Measurements from ENCODE around the gene LZTR1.
"Not testable (repeated sequence)": the region's sequence is repeated elsewhere in the genome, so short reads cannot be mapped to it uniquely, and the experiment has no call there.

Gene LZTR1

GRCh38 chr22:20965888-20966855 lies 15.9 kb upstream of the LZTR1 start:
- no peak for DNase-seq (ENCODE audit: low read depth, low spot score)

GRCh38 chr22:20966883-20967696 lies 15.0 kb upstream of the LZTR1 start, which contains the start of gene AIFM3:
TSS of gene AIFM3 (plus strand) at chr22:20967255. CDS start at chr22:20967945, 690 bp downstream.
- no peak for DNase-seq (ENCODE audit: low read depth, low spot score)

DNA sequence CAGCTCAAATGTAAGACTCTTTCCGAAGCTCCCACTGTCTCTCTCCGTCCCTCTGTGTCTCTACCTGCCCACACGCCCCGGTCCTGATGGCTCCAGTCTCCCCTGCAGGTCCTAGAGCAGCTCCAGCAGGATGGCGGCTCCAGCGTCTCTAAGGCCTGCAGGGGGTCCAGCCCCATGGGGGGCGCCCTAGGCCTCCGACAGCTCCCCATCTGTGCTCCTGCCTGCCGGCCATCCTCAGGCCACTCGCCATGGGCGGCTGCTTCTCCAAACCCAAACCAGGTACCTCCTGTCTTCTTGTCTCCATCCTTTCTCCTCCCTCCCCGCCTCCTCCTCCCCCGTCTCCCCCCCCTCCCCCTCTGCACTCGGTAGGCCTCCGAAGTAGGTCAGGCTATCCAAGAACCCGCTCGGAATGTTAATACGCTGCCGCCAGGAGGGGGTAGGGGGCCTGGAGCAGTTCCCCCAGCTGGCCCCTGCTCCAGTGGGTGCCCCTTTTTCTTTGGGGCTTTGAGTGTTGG lies 14.3 kb upstream of the LZTR1 start:
- DNase-seq (ENCODE audit: low read depth, low spot score), result no peak

DNA sequence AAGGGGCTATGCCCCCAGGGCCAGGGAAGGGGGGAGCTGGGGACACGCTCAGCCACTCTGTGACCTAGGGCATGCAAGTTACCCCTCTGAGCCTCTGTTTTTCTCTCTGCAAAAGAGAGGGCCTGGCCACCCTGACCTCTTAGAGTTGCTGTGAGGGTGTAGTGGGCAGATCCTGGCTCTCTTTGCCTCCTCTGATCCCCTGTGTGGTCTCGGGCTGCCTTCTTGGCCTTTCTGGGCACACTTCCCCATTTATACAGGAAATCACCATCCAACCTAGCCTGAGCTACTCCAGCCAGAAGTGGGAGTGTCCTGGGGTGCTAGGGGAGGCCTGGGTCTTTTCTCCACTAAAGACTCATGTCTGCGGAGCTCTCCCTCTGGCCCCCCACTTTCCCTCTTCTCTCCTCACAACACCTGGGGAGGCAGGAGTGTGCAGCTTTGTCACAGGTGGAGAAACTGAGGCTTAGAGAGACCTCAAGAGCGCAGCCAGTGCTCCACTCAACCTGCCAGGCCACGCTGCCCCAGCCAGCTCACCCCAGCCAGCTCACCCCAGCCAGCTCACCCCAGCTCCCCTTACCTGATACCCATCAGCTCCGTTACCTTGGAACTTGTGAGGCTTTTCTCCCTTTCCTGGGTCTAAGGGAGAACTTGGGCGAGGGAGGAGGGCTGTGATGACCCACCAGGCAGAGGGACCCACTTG lies 13.7 kb upstream of the LZTR1 start:
- DNase-seq (ENCODE audit: low read depth, low spot score), result no peak

- no peak for DNase-seq (ENCODE audit: low read depth, low spot score)
Observed at GRCh38 chr22:20970939-20971657, 11.0 kb upstream of the LZTR1 start.

DNA sequence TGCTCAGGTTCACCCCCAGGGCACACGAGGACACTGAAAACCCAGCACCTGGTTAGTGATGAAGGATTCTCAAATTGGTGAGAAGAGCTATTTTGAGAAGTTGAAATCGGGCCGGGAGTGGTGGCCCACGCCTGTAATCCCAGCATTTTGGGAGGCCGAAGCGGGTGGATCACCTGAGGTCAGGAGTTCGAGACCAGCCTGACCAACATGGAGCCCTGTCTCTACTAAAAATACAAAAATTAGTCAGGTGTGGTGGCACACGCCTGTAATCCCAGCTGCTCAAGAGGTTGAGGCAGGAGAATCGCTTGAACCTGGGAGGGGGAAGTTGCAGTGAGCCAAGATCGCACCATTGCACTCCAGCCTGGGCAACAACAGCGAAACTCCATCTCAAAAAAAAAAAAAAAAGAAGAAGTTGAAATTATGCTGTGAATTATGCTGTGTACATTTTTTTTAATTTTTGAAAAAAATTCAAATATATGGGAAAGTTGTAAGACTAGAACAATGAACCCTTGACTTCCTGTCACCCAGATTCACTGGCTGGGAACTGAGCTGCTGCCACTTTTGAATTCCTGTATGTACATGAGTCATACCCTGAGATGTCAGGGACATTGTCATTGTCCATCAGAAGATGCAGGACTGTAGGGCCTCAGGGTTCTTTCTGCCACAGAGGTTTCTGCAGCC lies 9.9 kb upstream of the LZTR1 start:
- not testable (repeated sequence) for DNase-seq (ENCODE audit: low read depth, low spot score)

- no peak for DNase-seq (ENCODE audit: low read depth, low spot score)
Observed at GRCh38 chr22:20972933-20973577, 9.0 kb upstream of the LZTR1 start.

DNA sequence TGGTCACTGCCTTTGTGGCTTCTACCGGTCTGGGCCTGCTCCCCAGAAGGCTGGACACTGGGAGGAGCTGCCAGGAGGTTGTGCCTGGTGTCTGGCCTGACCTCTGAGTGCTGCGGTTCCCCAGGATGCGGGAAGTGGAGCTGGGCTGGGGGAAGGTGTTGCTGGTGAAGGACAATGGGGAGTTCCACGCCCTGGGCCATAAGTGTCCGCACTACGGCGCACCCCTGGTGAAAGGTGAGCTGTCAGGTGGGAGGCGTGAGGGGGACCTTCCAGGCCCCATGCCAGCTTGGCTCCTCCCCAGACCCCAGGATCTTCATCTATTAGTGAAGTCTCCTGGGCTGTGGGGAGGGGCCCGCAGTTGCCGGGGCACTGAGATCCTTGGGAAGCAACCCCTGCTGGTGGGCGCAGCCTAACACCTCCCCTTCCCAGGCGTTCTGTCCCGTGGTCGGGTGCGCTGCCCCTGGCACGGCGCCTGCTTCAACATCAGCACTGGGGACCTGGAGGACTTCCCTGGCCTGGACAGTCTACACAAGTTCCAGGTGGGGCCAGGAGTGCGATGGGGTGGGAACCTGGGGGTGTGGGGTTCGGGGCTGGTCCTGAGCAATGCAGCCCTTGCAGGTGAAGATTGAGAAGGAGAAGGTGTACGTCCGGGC lies 8.3 kb upstream of the LZTR1 start:
- no peak for DNase-seq (ENCODE audit: low read depth, low spot score)

DNA sequence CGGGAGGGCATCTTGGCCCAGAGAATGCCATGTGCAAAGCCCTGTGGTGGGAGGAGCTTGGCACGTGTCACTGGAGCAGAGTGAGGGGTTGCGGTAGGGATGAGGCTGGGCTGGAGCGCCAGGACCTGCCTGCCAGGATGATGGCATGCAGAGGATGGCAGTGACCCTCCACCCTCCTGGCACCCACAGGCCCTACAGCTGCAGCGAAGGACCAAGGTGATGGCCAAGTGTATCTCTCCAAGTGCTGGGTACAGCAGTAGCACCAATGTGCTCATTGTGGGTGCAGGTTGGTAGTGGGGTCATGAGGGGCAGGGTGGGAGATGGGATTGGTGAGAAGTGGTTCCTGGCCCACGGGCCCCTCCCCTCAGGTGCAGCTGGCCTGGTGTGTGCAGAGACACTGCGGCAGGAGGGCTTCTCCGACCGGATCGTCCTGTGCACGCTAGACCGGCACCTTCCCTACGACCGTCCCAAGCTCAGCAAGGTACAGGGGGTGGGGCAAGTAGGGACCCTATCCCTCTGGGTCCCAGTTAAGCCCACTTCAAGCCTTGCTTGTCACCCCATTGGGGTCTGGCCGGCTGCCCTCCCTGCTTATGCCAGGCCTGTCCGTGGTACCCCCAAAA lies 7.7 kb upstream of the LZTR1 start:
- no peak for DNase-seq (ENCODE audit: low read depth, low spot score)

- DNase-seq (ENCODE audit: low read depth, low spot score), result no peak
Observed at GRCh38 chr22:20975541-20976290, 6.4 kb upstream of the LZTR1 start.

DNA sequence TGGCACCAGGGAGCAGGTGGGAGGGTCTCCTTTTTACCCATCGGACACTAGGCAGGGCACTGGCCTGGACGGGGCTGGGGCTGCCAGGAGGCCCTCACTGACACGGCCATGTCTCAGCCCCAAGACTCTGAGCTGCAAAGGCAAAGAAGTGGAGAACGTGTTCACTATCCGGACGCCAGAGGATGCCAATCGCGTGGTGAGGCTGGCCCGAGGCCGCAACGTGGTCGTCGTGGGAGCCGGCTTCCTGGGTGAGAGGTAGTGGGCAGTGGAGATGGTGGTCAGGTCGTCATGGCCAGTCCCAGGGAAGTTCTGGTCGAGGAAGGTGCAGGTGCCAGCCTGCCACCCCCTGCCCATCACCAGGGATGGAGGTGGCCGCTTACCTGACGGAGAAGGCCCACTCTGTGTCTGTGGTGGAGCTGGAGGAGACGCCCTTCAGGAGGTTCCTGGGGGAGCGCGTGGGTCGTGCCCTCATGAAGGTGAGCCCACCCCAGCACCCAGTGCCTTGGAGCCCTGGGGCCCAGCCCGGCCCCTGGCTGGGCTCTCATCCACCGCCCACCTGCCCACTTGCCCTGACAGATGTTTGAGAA lies 5.7 kb upstream of the LZTR1 start:
- no peak for DNase-seq (ENCODE audit: low read depth, low spot score)

- DNase-seq (ENCODE audit: low read depth, low spot score), result no peak
Observed at GRCh38 chr22:20977019-20977418, 5.1 kb upstream of the LZTR1 start.

DNA sequence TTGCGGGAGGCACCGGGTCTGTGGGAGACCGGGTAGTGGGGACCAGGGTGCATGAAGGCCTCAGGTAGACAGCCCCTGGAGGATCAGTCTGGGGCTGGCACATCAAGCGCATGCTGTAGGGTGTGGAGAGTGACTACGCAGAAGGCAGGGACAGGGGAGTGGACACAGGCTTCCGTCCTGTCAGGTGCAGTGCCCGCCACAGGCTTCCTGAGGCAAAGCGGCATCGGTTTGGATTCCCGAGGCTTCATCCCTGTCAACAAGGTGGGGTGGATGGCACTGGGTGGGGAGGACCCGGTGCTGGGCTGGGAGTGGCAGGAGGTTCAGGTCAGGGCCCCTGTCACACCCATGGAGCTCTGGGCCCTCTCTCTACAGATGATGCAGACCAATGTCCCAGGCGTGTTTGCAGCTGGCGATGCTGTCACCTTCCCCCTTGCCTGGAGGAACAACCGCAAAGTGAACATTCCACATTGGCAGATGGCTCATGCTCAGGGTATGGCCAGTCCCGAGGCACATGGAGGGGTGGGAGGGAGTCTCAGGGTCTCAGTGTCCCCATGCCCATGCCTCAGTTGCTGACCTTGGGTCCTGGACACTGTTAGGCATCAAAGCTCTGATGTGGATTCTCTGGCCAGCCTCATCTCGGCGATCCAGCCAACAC lies 4.5 kb upstream of the LZTR1 start:
- no peak for DNase-seq (ENCODE audit: low read depth, low spot score)

DNA sequence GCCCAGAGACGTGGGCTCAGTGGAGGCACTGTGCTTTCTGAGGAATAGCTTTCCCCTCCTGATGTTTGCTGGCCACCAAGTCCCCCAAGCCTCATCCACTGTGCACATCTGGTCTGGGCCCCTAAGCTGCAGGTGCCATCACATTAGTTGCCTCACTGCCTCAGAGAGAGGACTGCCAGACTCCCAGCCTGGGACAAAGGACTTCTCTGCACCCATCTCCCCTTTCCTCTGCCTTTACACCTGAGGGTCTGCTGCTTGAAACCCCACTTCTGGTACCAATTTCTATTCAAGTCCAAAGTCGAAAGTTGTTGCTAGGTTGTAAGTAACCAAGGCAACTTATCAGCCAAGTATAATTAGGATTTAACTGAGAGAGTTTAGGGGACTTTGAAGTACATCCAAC lies 3.7 kb upstream of the LZTR1 start:
- no peak for DNase-seq (ENCODE audit: low read depth, low spot score)

DNA sequence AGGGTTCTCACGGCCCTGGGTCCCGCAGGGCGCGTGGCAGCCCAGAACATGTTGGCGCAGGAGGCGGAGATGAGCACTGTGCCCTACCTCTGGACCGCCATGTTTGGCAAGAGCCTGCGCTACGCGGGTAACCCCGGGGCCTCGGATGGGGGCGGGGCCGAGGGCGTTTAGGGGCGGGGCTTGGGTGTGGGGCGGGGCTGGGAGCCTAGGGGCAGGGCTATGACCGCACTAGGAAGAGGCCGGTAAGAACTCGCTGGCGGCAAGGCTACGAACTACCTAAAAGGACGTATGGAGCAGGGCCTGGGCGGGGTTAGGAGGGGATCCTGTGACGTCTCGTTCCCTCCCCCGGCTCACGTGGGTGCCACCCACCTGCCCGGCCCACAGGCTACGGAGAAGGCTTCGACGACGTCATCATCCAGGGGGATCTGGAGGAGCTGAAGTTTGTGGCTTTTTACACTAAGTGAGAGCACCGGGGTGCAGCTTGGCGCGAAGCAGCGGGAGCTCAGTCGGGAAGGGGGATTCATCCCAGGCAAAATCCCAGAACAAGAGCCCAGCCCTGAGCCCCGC lies 2.8 kb upstream of the LZTR1 start:
- DNase-seq (ENCODE audit: low read depth, low spot score), result peak; percentile 91

GRCh38 chr22:20979940-20980453 lies 2.1 kb upstream of the LZTR1 start:
- DNase-seq (ENCODE audit: low read depth, low spot score), result no peak

DNA sequence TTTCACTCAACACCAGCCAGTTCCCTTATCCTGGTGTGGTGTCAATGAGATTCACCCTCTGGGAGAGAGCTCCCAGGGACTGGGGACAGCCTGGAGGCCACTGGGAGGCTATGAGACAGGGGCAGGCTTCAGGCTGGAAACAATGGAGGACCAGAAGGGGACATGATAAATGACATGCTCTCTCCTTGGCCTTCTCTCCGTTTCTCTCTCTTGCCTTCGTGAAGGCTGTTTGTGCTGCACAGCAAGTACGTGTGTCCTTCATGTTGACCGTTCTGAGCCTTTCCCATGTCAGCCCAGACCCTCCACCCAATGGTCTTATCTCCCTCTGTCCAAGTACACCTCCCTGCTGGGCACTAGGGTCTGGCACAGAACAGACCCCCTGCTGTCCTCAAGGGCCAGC lies 1.6 kb upstream of the LZTR1 start:
- DNase-seq (ENCODE audit: low read depth, low spot score), result no peak

Measured in iPS DF 19.7 (cell line).